Brain microvascular endothelial cell (primary cell): ENCODE data around the gene PRIM2.
"Not testable (repeated sequence)": the region's sequence is repeated elsewhere in the genome, so short reads cannot be mapped to it uniquely, and the experiment has no call there.

Experiments
- DNase-seq: peaks from one replicate; pipeline ENCODE4 v3.0.0-alpha.2; 2020
- H3K27ac ChIP-seq: fragments of 250-450 bp; sonication (Bioruptor Pico); 2 replicates; pipeline ENCODE4 v1.5.1; 2020; ENCODE audit warnings: mild to moderate bottlenecking, moderate library complexity
- H3K27me3 ChIP-seq: fragments of 250-450 bp; sonication (Bioruptor Pico); replicated peaks from 2 replicates; pipeline ENCODE4 v1.5.1; 2020; ENCODE audit warnings: mild to moderate bottlenecking
- H3K36me3 ChIP-seq: fragments of 250-450 bp; sonication (Bioruptor Pico); replicated peaks from 2 replicates; pipeline ENCODE4 v1.5.1; 2020; ENCODE audit warnings: mild to moderate bottlenecking
- H3K4me3 ChIP-seq: 2 replicates; pipeline ENCODE4 v1.5.1; 2011; ENCODE audit warnings: low read depth, mild to moderate bottlenecking, control low read depth, low read length, moderate library complexity
- CTCF ChIP-seq: IDR thresholded peaks from 2 replicates; pipeline ENCODE4 v1.5.1; 2011; ENCODE audit warnings: low read depth, mild to moderate bottlenecking, moderate library complexity, low read length, control low read depth, inconsistent platforms; ENCODE audit errors: missing control alignments
- in situ Hi-C: cut with HindIII; loops from 2 replicates; pipeline ENCODE4 v1.10.0; 2017; ENCODE audit warnings: low sequenced_read_pairs, low pct_ligation_motif_present

PRIM2 gene

GRCh38 chr6:57421503-57421902 lies 104.1 kb downstream of the PRIM2 start:
- no peak for TF ChIP-seq CTCF
- no peaks in the 10 kb centered on the region for H3K36me3 ChIP-seq
- in situ Hi-C loops, result no loop called here
- H3K27ac ChIP-seq, result no peak overlapping the region
- H3K27me3 ChIP-seq, result no peaks in the 10 kb centered on the region
- no peak for DNase-seq
- H3K4me3 ChIP-seq, result no peak overlapping the region

GRCh38 chr6:57423468-57423867 lies 106.0 kb downstream of the PRIM2 start:
- H3K27me3 ChIP-seq, result no peaks in the 10 kb centered on the region
- TF ChIP-seq CTCF, result no peak
- DNase-seq, result no peak

GRCh38 chr6:57431742-57432141 lies 114.3 kb downstream of the PRIM2 start:
- DNase-seq, in situ Hi-C loops, H3K4me3 ChIP-seq, H3K36me3 ChIP-seq, H3K27me3 ChIP-seq: not testable (repeated sequence)
- peak overlapping the region; percentile 15 for H3K27ac ChIP-seq

More at GRCh38 chr6:57423468-57423867, 106.0 kb downstream of the PRIM2 start:
- Histone ChIP-seq H3K36me3 (no peaks in the 10 kb centered on the region), H3K27ac (no peak overlapping the region), H3K4me3 (no peak overlapping the region)
- in situ Hi-C loops, result no loop called here

- no peak for DNase-seq
- Histone ChIP-seq H3K4me3 (no peak overlapping the region), H3K27me3 (no peaks in the 10 kb centered on the region), H3K27ac (peak overlapping the region; percentile 32), H3K36me3 (no peaks in the 10 kb centered on the region)
- no peak for TF ChIP-seq CTCF
- in situ Hi-C loops, result no loop called here
Measured at GRCh38 chr6:57432157-57432556, 114.7 kb downstream of the PRIM2 start.

- no peak for TF ChIP-seq CTCF
- Histone ChIP-seq H3K4me3 (no peak overlapping the region), H3K36me3 (no peaks in the 10 kb centered on the region), H3K27ac (peak overlapping the region; percentile 32), H3K27me3 (no peaks in the 10 kb centered on the region)
- in situ Hi-C loops, result no loop called here
- no peak for DNase-seq
Measured at GRCh38 chr6:57432919-57433684, 115.7 kb downstream of the PRIM2 start.

GRCh38 chr6:57433790-57434189 lies 116.4 kb downstream of the PRIM2 start:
- H3K36me3 ChIP-seq, H3K27ac ChIP-seq, H3K4me3 ChIP-seq, DNase-seq, H3K27me3 ChIP-seq, in situ Hi-C loops: not testable (repeated sequence)

- Histone ChIP-seq H3K27me3 (no peaks in the 10 kb centered on the region), H3K36me3 (no peaks in the 10 kb centered on the region), H3K27ac (no peak overlapping the region), H3K4me3 (no peak overlapping the region)
- in situ Hi-C loops, result no loop called here
- TF ChIP-seq CTCF, result no peak
- no peak for DNase-seq
Measured at GRCh38 chr6:57434944-57435343, 117.5 kb downstream of the PRIM2 start.
